Measurements from ENCODE around the gene AXIN1.
A peak's percentile ranks its signal among the peaks of the same experiment; 100 is the strongest.
"Not testable (repeated sequence)": the region's sequence is repeated elsewhere in the genome, so short reads cannot be mapped to it uniquely, and the experiment has no call there.

The AXIN1 gene

GRCh38 chr16:353404-354290 is 1.1 kb upstream of the AXIN1 start:
- DNase-seq (ENCODE audit: low spot score), result no peak
- in situ Hi-C loops (cut with MboI; ENCODE audit: low sequenced_read_pairs, unreplicated experiment), result no loop called here
- TF ChIP-seq, protein P1, sequence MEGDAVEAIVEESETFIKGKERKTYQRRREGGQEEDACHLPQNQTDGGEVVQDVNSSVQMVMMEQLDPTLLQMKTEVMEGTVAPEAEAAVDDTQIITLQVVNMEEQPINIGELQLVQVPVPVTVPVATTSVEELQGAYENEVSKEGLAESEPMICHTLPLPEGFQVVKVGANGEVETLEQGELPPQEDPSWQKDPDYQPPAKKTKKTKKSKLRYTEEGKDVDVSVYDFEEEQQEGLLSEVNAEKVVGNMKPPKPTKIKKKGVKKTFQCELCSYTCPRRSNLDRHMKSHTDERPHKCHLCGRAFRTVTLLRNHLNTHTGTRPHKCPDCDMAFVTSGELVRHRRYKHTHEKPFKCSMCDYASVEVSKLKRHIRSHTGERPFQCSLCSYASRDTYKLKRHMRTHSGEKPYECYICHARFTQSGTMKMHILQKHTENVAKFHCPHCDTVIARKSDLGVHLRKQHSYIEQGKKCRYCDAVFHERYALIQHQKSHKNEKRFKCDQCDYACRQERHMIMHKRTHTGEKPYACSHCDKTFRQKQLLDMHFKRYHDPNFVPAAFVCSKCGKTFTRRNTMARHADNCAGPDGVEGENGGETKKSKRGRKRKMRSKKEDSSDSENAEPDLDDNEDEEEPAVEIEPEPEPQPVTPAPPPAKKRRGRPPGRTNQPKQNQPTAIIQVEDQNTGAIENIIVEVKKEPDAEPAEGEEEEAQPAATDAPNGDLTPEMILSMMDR (IDR thresholded peaks at IDR 0.05; ENCODE audit: borderline replicate concordance, control extremely low read depth, extremely low read depth, insufficient read depth, missing control alignments), result no peak

DNA sequence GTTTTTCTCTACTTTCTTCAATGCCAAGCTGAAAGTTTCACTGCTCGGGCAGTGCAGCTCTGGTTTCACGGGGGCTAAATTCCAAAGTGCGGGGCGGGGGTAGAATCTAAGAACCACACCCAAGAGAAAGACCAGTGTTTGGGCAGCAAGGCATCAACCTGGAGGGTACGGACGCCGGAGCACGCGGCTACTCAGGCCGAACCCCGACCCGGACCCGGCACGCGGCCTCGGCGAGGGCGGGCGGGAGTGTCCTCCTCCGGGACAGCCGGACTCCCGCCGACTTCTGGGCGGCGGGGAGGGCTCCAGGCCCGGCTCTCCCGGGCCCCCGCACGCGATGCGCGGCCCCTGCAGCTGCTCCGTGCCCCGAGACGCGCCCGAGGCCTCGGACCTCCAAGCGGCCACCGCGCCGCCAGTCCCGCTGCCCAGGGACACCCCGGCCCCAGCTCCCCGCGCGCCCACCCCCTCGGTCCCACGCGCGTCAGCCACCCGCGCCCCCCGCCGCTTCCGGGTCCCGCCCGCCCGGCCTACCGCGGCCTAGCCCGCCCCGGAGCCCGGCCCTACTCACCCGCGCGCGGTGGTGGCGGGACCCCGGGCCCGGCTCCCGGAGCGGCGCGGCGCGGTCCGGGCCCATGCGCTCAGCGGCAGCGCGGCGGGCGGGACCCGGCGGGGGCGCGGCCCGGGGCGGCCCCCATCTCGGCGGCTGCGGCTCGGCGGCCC is 561 bp downstream of the AXIN1 start:
- TF ChIP-seq, protein P1 (IDR thresholded peaks at IDR 0.05; ENCODE audit: borderline replicate concordance, control extremely low read depth, extremely low read depth, insufficient read depth, missing control alignments), result no peak

DNA sequence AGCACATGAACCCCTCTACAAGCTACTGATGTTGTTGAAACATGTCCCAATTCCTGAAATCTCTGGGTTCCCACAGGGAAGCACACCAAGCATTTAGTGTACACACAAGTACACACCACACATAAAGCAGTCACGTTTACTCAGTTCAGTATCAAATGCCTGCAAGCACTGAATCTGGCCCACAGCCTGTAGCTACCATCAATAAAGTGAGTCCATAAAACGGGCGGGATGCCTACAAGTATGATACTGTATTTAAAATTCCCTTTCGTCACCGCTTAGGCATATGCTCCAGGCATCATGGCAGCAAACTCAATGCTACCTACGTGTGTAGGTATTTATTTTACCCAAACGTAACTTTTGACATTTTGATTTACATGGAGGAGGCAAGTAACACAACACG is 2.3 kb downstream of the AXIN1 start:
- TF ChIP-seq, protein P1 (IDR thresholded peaks at IDR 0.05; ENCODE audit: borderline replicate concordance, control extremely low read depth, extremely low read depth, insufficient read depth, missing control alignments), result no peak
- DNase-seq (ENCODE audit: low spot score), result no peak
- in situ Hi-C loops (cut with MboI; ENCODE audit: low sequenced_read_pairs, unreplicated experiment), result no loop called here

More for the DNA sequence above, 561 bp downstream of the AXIN1 start:
- no peak for DNase-seq (ENCODE audit: low spot score)
- in situ Hi-C loops (cut with MboI; ENCODE audit: low sequenced_read_pairs, unreplicated experiment), result no loop called here

GRCh38 chr16:349211-349610 is 3.3 kb downstream of the AXIN1 start:
- TF ChIP-seq, protein P1 (IDR thresholded peaks at IDR 0.05; ENCODE audit: borderline replicate concordance, control extremely low read depth, extremely low read depth, insufficient read depth, missing control alignments), result no peak
- in situ Hi-C loops (cut with MboI; ENCODE audit: low sequenced_read_pairs, unreplicated experiment), result no loop called here
- DNase-seq (ENCODE audit: low spot score), result peak; percentile 75

DNA sequence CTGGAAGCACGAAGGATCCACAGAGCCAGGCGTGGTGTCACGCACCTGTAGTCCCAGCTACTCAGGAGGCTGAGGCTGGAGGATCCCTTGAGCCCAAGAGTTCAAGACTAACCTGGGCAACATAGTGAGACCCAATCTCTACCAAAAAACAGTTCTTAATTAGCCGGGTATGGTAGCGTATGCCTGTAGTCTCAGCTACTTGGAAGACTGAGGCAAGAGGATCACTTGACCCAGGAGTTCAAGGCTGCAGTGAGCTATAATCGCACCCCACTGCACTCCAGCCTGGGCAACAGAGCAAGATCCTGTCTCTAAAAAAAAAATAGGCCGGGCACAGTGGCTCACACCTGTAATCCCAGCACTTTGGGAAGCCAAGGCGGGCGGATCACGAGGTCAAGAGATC is 4.0 kb downstream of the AXIN1 start:
- in situ Hi-C loops (cut with MboI; ENCODE audit: low sequenced_read_pairs, unreplicated experiment); DNase-seq (ENCODE audit: low spot score): not testable (repeated sequence)

- DNase-seq (ENCODE audit: low spot score), result no peak
Measured at GRCh38 chr16:347203-347602, 5.3 kb downstream of the AXIN1 start.

More at GRCh38 chr16:347203-347602, 5.3 kb downstream of the AXIN1 start:
- TF ChIP-seq, protein P1 (IDR thresholded peaks at IDR 0.05; ENCODE audit: borderline replicate concordance, control extremely low read depth, extremely low read depth, insufficient read depth, missing control alignments), result no peak
- in situ Hi-C loops (cut with MboI; ENCODE audit: low sequenced_read_pairs, unreplicated experiment), result no loop called here

Data from GM13976 (cell line).